ENCODE results near the gene KMT2A.

Gene KMT2A

GRCh38 chr11:118417801-118418200 is 18.5 kb upstream of the KMT2A start:
- no peak for TF ChIP-seq CTCF (IDR thresholded peaks at IDR 0.05; ENCODE audit: low read depth, low read length)
- no peak for DNase-seq (ENCODE audit: extremely low read depth, low read depth)

- DNase-seq (ENCODE audit: extremely low read depth, low read depth): no peak
- no peak for TF ChIP-seq CTCF (IDR thresholded peaks at IDR 0.05; ENCODE audit: low read depth, low read length)
Measured at GRCh38 chr11:118418766-118419165, 17.5 kb upstream of the KMT2A start.

GRCh38 chr11:118427707-118428106 is 8.6 kb upstream of the KMT2A start:
- DNase-seq (ENCODE audit: extremely low read depth, low read depth): no peak
- TF ChIP-seq CTCF (IDR thresholded peaks at IDR 0.05; ENCODE audit: low read depth, low read length): no peak

GRCh38 chr11:118430956-118431355 is 5.3 kb upstream of the KMT2A start:
- no peak for DNase-seq (ENCODE audit: extremely low read depth, low read depth)
- TF ChIP-seq CTCF (IDR thresholded peaks at IDR 0.05; ENCODE audit: low read depth, low read length): no peak

- DNase-seq (ENCODE audit: extremely low read depth, low read depth): no peak
- no peak for TF ChIP-seq CTCF (IDR thresholded peaks at IDR 0.05; ENCODE audit: low read depth, low read length)
Measured at GRCh38 chr11:118434123-118434552, 2.2 kb upstream of the KMT2A start.

GRCh38 chr11:118434553-118435289 is 1.6 kb upstream of the KMT2A start:
- TF ChIP-seq CTCF (IDR thresholded peaks at IDR 0.05; ENCODE audit: low read depth, low read length): no peak
- no peak for DNase-seq (ENCODE audit: extremely low read depth, low read depth)

GRCh38 chr11:118435290-118435892 is 901 bp upstream of the KMT2A start:
- DNase-seq (ENCODE audit: extremely low read depth, low read depth): no peak
- no peak for TF ChIP-seq CTCF (IDR thresholded peaks at IDR 0.05; ENCODE audit: low read depth, low read length)

Measured in AG09319 (cell line).